Neural cell (in vitro differentiated cells): ENCODE data around the gene FAM187B. TPM values are rescaled to one million over a fixed set of nuclear protein-coding genes. Genes with fewer than 3 reads are reported as not detected.

Experiments
- H2AFZ ChIP-seq: fragments of 200-600, 300-800 bp; sonication (generic), shearing (Covaris generic); 2 replicates; pipeline ENCODE4 v1.6.0; 2014; ENCODE audit warnings: low read depth, mild to moderate bottlenecking, antibody characterized with exemption, low read length, moderate library complexity
- H3F3A ChIP-seq: fragments of 200-600 bp; shearing (Covaris generic); 2 replicates; pipeline ENCODE4 v1.6.1; 2016; ENCODE audit warnings: mild to moderate bottlenecking, moderate library complexity, mixed read lengths, antibody characterized with exemption, low read length; ENCODE audit not compliant: insufficient read depth, poor library complexity, severe bottlenecking
- H3K27ac ChIP-seq: fragments of 200-600, 300-800 bp; sonication (generic), shearing (Covaris generic); 2 replicates; pipeline ENCODE4 v1.5.1; 2014; ENCODE audit warnings: mild to moderate bottlenecking, low read length, moderate library complexity
- H3K27me3 ChIP-seq: fragments of 300-800, 200-600 bp; sonication (generic), shearing (Covaris generic); 2 replicates; pipeline ENCODE4 v1.6.0; 2014; ENCODE audit warnings: mild to moderate bottlenecking, low read depth, low read length, moderate library complexity; ENCODE audit not compliant: insufficient read depth
- H3K36me3 ChIP-seq: fragments of 300-800, 200-600 bp; sonication (generic), shearing (Covaris generic); 2 replicates; pipeline ENCODE4 v1.5.1; 2014; ENCODE audit warnings: mild to moderate bottlenecking, antibody characterized with exemption, low read length, moderate library complexity; ENCODE audit not compliant: insufficient read depth
- H3K4me2 ChIP-seq: fragments of 300-800, 200-600 bp; sonication (generic), shearing (Covaris generic); 2 replicates; pipeline ENCODE4 v1.6.0; 2014; ENCODE audit warnings: mild to moderate bottlenecking, low read length
- H3K4me3 ChIP-seq: fragments of 300-800, 200-600 bp; sonication (generic), shearing (Covaris generic); 2 replicates; pipeline ENCODE4 v1.5.1; 2014; ENCODE audit warnings: mild to moderate bottlenecking, low read length, moderate library complexity
- H3K79me2 ChIP-seq: fragments of 200-600 bp; shearing (Covaris generic); replicated peaks from 2 replicates; pipeline ENCODE4 v1.6.0; 2014; ENCODE audit warnings: mild to moderate bottlenecking, low read length, moderate library complexity; ENCODE audit not compliant: insufficient read depth
- H3K9ac ChIP-seq: fragments of 300-800, 200-600 bp; sonication (generic), shearing (Covaris generic); 2 replicates; pipeline ENCODE4 v1.6.1; 2016; ENCODE audit warnings: mild to moderate bottlenecking, low read length, mixed read lengths
- H3K9me2 ChIP-seq: fragments of 200-600 bp; shearing (Covaris generic); 2 replicates; pipeline ENCODE4 v1.6.1; 2016; ENCODE audit warnings: mild to moderate bottlenecking, low read length, mixed read lengths; ENCODE audit not compliant: insufficient read depth
- H3K9me3 ChIP-seq: fragments of 200-600, 300-800 bp; sonication (generic), shearing (Covaris generic); 2 replicates; pipeline ENCODE4 v1.6.1; 2016; ENCODE audit warnings: mild to moderate bottlenecking, mixed run types, low read length, moderate library complexity, mixed read lengths
- H4K20me1 ChIP-seq: fragments of 200-600 bp; shearing (Covaris generic); 2 replicates; pipeline ENCODE4 v1.6.1; 2016; ENCODE audit warnings: mild to moderate bottlenecking, mixed run types; ENCODE audit not compliant: insufficient read depth
- CTCF ChIP-seq: fragments of 450-650 bp; IDR thresholded peaks from 2 replicates; pipeline ENCODE4 v1.5.1; 2014; ENCODE audit warnings: antibody characterized with exemption, mild to moderate bottlenecking, moderate library complexity; ENCODE audit not compliant: poor library complexity, severe bottlenecking
- EP300 ChIP-seq: fragments of 450-650 bp; conservative IDR thresholded peaks from 2 replicates; pipeline ENCODE4 v1.6.1; 2014; ENCODE audit warnings: antibody characterized with exemption, mild to moderate bottlenecking, moderate library complexity; ENCODE audit not compliant: poor library complexity, severe bottlenecking
- EZH2 ChIP-seq: fragments of 200-600, 300-800 bp; shearing (Covaris generic), sonication (generic); IDR thresholded peaks from 2 replicates; pipeline ENCODE4 v1.6.1; 2014; ENCODE audit warnings: antibody characterized with exemption, low read length, borderline replicate concordance, mild to moderate bottlenecking; ENCODE audit not compliant: insufficient read depth, poor library complexity, severe bottlenecking
- MXI1 ChIP-seq: fragments of 450-650 bp; conservative IDR thresholded peaks from 2 replicates; pipeline ENCODE4 v1.6.1; 2014; ENCODE audit warnings: antibody characterized with exemption, mild to moderate bottlenecking; ENCODE audit not compliant: poor library complexity, severe bottlenecking
- POLR2AphosphoS5 ChIP-seq: IDR thresholded peaks from 2 replicates; pipeline ENCODE4 v1.6.1; 2012
- RAD21 ChIP-seq: fragments of 450-650 bp; conservative IDR thresholded peaks from 2 replicates; pipeline ENCODE4 v1.6.1; 2014; ENCODE audit warnings: antibody characterized with exemption, mild to moderate bottlenecking, moderate library complexity
- REST ChIP-seq: IDR thresholded peaks from 2 replicates; pipeline ENCODE4 v1.6.1; 2012; ENCODE audit warnings: borderline replicate concordance
- SMC3 ChIP-seq: fragments of 450-650 bp; conservative IDR thresholded peaks from 2 replicates; pipeline ENCODE4 v1.6.1; 2014; ENCODE audit warnings: antibody characterized with exemption, mild to moderate bottlenecking, moderate library complexity; ENCODE audit not compliant: poor library complexity
- TAF1 ChIP-seq: IDR thresholded peaks from 2 replicates; pipeline ENCODE4 v1.6.1; 2012; ENCODE audit warnings: low read depth
- polyA minus RNA-seq: library from RNA; depleted of rRNA, polyadenylated mRNA; stranded (reverse); fragments of >200 nt; gene quantifications from 2 replicates; pipeline ENCODE4 v1.2.3, GENCODE V29; 2014
- polyA plus RNA-seq: library from polyadenylated mRNA; depleted of rRNA; stranded (reverse); fragments of >200 nt; gene quantifications from 2 replicates; pipeline ENCODE4 v1.2.3, GENCODE V29; 2014

Gene FAM187B
- polyA plus RNA-seq = not detected in 2 replicates
- polyA minus RNA-seq = not detected in 2 replicates

- Histone ChIP-seq H3K9ac (no peak within 1 kb of the TSS), H3K36me3 (no peaks in the 10 kb centered on the region), H3K79me2 (no peaks in the 10 kb centered on the region), H3K4me2 (no peak within 1 kb of the TSS), H3F3A (no peaks in the 10 kb centered on the region), H3K9me2 (no peaks in the 10 kb centered on the region), H3K27me3 (no peaks in the 10 kb centered on the region), H3K9me3 (no peaks in the 10 kb centered on the region), H3K27ac (no peak within 1 kb of the TSS), H4K20me1 (no peaks in the 10 kb centered on the region), H2AFZ (no peak within 1 kb of the TSS), H3K4me3 (no peak within 1 kb of the TSS)
- TF ChIP-seq EZH2 (no peak), TAF1 (no peak), REST (no peak), POLR2AphosphoS5 (no peak), CTCF (no peak), EP300 (no peak), SMC3 (no peak), MXI1 (no peak), RAD21 (no peak)
Observed at GRCh38 chr19:35228177-35228930, at the start of gene FAM187B. TSS of gene FAM187B (minus strand) at chr19:35228739. CDS start at chr19:35228680, 59 bp downstream.

- Histone ChIP-seq H4K20me1 (no peaks in the 10 kb centered on the region), H3K79me2 (no peaks in the 10 kb centered on the region), H3K9me2 (no peaks in the 10 kb centered on the region), H2AFZ (no peak overlapping the region), H3K36me3 (no peaks in the 10 kb centered on the region), H3K9me3 (no peaks in the 10 kb centered on the region), H3K4me3 (no peak overlapping the region), H3F3A (no peaks in the 10 kb centered on the region), H3K9ac (no peak overlapping the region), H3K27me3 (no peaks in the 10 kb centered on the region), H3K27ac (no peak overlapping the region), H3K4me2 (no peak overlapping the region)
- TF ChIP-seq MXI1 (no peak), EZH2 (no peak), REST (no peak), EP300 (no peak), TAF1 (no peak), CTCF (no peak), RAD21 (no peak), POLR2AphosphoS5 (no peak)
Observed at GRCh38 chr19:35276706-35277281, 48.3 kb upstream of the FAM187B start.
